SK-N-SH treated with all-trans-retinoic acid at 6 μM for 48 hours (cell line): ENCODE measurements around the gene CMBL.

Experiments
- ATAC-seq: fragments of 200-7000 bp; cut with Tn5 transposase; 3 replicates; pipeline ENCODE4 v1.9.1; 2020; ENCODE audit warnings: mild to moderate bottlenecking, moderate library complexity
- BACH2 ChIP-seq: fragments of 250-450 bp; sonication (Bioruptor Pico); IDR thresholded peaks from 2 replicates; pipeline ENCODE4 v1.9.0; 2021; ENCODE audit warnings: mild to moderate bottlenecking, borderline replicate concordance
- CSDC2 ChIP-seq: fragments of 250-450 bp; sonication (Bioruptor Pico); IDR thresholded peaks from 2 replicates; pipeline ENCODE4 v1.5.0; 2020; ENCODE audit warnings: mild to moderate bottlenecking, moderate library complexity
- ESRRG ChIP-seq: fragments of 250-450 bp; sonication (Bioruptor Pico); IDR thresholded peaks from 2 replicates; pipeline ENCODE4 v1.6.1; 2021; ENCODE audit warnings: mild to moderate bottlenecking
- GLIS3 ChIP-seq: fragments of 250-450 bp; sonication (Bioruptor Pico); IDR thresholded peaks from 2 replicates; pipeline ENCODE4 v1.5.0; 2020; ENCODE audit warnings: mild to moderate bottlenecking, moderate library complexity
- ISL1 ChIP-seq: fragments of 250-450 bp; sonication (Bioruptor Pico); IDR thresholded peaks from 2 replicates; pipeline ENCODE4 v2.1.2; 2022; ENCODE audit warnings: mild to moderate bottlenecking, moderate library complexity
- OSR1 ChIP-seq: fragments of 250-450 bp; sonication (Bioruptor Pico); IDR thresholded peaks from 2 replicates; pipeline ENCODE4 v1.8.0; 2022; ENCODE audit warnings: moderate library complexity, mild to moderate bottlenecking, inconsistent platforms
- POU6F1 ChIP-seq: fragments of 250-450 bp; sonication (Bioruptor Pico); IDR thresholded peaks from 2 replicates; pipeline ENCODE4 v1.8.0; 2021; ENCODE audit warnings: low read depth, mild to moderate bottlenecking, moderate library complexity, borderline replicate concordance
- PPARA ChIP-seq: fragments of 250-450 bp; sonication (Bioruptor Pico); IDR thresholded peaks from 2 replicates; pipeline ENCODE4 v1.5.0; 2020; ENCODE audit warnings: mild to moderate bottlenecking, borderline replicate concordance
- RARB ChIP-seq: fragments of 250-450 bp; sonication (Bioruptor Pico); IDR thresholded peaks from 2 replicates; pipeline ENCODE4 v1.8.0; 2021; ENCODE audit warnings: mild to moderate bottlenecking, moderate library complexity
- SNAI2 ChIP-seq: fragments of 250-450 bp; sonication (Bioruptor Pico); IDR thresholded peaks from 2 replicates; pipeline ENCODE4 v1.5.0; 2020; ENCODE audit warnings: mild to moderate bottlenecking, moderate library complexity
- TCF4 ChIP-seq: fragments of 250-450 bp; sonication (Bioruptor Pico); IDR thresholded peaks from 2 replicates; pipeline ENCODE4 v1.8.0; 2021; ENCODE audit warnings: mild to moderate bottlenecking, moderate library complexity, borderline replicate concordance
- TOX ChIP-seq: fragments of 250-450 bp; sonication (Bioruptor Pico); IDR thresholded peaks from 2 replicates; pipeline ENCODE4 v1.8.0; 2021; ENCODE audit warnings: mild to moderate bottlenecking, moderate library complexity, borderline replicate concordance
- TSHZ2 ChIP-seq: fragments of 250-450 bp; sonication (Bioruptor Pico); IDR thresholded peaks from 2 replicates; pipeline ENCODE4 v1.5.0; 2020; ENCODE audit warnings: mild to moderate bottlenecking, moderate library complexity
- ZC3H10 ChIP-seq: fragments of 250-450 bp; sonication (Bioruptor Pico); IDR thresholded peaks from 2 replicates; pipeline ENCODE4 v1.5.1; 2021; ENCODE audit warnings: mild to moderate bottlenecking, moderate library complexity
- ZFP3 ChIP-seq: fragments of 250-450 bp; sonication (Bioruptor Pico); IDR thresholded peaks from 2 replicates; pipeline ENCODE4 v1.5.0; 2020; ENCODE audit warnings: mild to moderate bottlenecking, moderate library complexity
- ZFP30 ChIP-seq: fragments of 450-650 bp; formaldehyde crosslinking; IDR thresholded peaks from 2 replicates; pipeline ENCODE4 v1.5.0; 2022; ENCODE audit warnings: mild to moderate bottlenecking, moderate library complexity
- ZNF565 ChIP-seq: fragments of 450-650 bp; formaldehyde crosslinking; conservative IDR thresholded peaks from 2 replicates; pipeline ENCODE4 v1.5.0; 2020; ENCODE audit warnings: low read depth, mild to moderate bottlenecking, moderate library complexity
- ZNF8 ChIP-seq: fragments of 450-650 bp; formaldehyde crosslinking; IDR thresholded peaks from 2 replicates; pipeline ENCODE4 v1.5.0; 2020; ENCODE audit warnings: mild to moderate bottlenecking, moderate library complexity
- TF ChIP-seq, protein P1 (sequence below): fragments of 250-450 bp; sonication (Bioruptor Pico); IDR thresholded peaks from 2 replicates; pipeline ENCODE4 v1.5.1; 2021; ENCODE audit warnings: mild to moderate bottlenecking, moderate library complexity
- TF ChIP-seq, protein P2 (sequence below): fragments of 250-450 bp; sonication (Bioruptor Pico); IDR thresholded peaks from 2 replicates; pipeline ENCODE4 v1.8.0; 2020; ENCODE audit warnings: mild to moderate bottlenecking, moderate library complexity, borderline replicate concordance
- TF ChIP-seq, protein P3 (sequence below): fragments of 250-450 bp; sonication (Bioruptor Pico); IDR thresholded peaks from 2 replicates; pipeline ENCODE4 v1.5.1; 2020; ENCODE audit warnings: low read depth, mild to moderate bottlenecking, moderate library complexity

The CMBL gene

DNA sequence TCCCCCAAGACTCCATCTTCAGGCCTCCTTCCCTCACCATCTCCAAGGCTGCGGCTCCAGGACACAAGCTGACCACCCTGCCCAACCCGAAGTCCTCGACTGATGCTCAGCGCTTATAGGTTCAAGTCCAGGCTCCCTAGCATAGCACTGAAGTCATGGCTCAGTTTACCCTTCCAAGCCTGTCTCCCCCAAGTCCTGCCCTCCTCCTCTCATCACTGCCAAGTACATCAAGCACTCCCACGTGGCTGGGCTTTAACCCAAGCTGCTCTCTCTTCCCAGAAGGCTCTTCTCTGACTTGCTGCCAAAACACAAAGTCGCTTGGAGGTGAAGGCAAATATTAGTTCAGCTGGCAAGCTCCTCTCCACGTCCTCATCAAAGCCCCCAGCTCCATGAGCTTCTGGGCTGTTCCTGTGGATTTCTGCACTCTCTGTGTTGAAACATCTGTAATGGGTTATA lies 23.7 kb upstream of the CMBL start:
- ATAC-seq, result no peak
- TF ChIP-seq OSR1 (no peak), RARB (no peak), GLIS3 (no peak), ZC3H10 (CRISPR knock-in tag) (no peak), TOX (CRISPR knock-in tag) (no peak), POU6F1 (CRISPR knock-in tag) (no peak), TSHZ2 (CRISPR knock-in tag) (no peak), ZNF8 (CRISPR knock-in tag) (no peak), ESRRG (CRISPR knock-in tag) (no peak), SNAI2 (no peak), BACH2 (CRISPR knock-in tag) (no peak), ISL1 (CRISPR knock-in tag) (no peak), ZFP3 (no peak), CSDC2 (no peak), TCF4 (CRISPR knock-in tag) (no peak), ZFP30 (no peak), ZNF565 (no peak)
- TF ChIP-seq, protein P1, sequence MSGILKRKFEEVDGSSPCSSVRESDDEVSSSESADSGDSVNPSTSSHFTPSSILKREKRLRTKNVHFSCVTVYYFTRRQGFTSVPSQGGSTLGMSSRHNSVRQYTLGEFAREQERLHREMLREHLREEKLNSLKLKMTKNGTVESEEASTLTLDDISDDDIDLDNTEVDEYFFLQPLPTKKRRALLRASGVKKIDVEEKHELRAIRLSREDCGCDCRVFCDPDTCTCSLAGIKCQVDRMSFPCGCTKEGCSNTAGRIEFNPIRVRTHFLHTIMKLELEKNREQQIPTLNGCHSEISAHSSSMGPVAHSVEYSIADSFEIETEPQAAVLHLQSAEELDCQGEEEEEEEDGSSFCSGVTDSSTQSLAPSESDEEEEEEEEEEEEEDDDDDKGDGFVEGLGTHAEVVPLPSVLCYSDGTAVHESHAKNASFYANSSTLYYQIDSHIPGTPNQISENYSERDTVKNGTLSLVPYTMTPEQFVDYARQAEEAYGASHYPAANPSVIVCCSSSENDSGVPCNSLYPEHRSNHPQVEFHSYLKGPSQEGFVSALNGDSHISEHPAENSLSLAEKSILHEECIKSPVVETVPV (CRISPR knock-in tag), result no peak
- TF ChIP-seq, protein P2, sequence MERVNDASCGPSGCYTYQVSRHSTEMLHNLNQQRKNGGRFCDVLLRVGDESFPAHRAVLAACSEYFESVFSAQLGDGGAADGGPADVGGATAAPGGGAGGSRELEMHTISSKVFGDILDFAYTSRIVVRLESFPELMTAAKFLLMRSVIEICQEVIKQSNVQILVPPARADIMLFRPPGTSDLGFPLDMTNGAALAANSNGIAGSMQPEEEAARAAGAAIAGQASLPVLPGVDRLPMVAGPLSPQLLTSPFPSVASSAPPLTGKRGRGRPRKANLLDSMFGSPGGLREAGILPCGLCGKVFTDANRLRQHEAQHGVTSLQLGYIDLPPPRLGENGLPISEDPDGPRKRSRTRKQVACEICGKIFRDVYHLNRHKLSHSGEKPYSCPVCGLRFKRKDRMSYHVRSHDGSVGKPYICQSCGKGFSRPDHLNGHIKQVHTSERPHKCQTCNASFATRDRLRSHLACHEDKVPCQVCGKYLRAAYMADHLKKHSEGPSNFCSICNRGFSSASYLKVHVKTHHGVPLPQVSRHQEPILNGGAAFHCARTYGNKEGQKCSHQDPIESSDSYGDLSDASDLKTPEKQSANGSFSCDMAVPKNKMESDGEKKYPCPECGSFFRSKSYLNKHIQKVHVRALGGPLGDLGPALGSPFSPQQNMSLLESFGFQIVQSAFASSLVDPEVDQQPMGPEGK (CRISPR knock-in tag), result no peak
- TF ChIP-seq, protein P3, sequence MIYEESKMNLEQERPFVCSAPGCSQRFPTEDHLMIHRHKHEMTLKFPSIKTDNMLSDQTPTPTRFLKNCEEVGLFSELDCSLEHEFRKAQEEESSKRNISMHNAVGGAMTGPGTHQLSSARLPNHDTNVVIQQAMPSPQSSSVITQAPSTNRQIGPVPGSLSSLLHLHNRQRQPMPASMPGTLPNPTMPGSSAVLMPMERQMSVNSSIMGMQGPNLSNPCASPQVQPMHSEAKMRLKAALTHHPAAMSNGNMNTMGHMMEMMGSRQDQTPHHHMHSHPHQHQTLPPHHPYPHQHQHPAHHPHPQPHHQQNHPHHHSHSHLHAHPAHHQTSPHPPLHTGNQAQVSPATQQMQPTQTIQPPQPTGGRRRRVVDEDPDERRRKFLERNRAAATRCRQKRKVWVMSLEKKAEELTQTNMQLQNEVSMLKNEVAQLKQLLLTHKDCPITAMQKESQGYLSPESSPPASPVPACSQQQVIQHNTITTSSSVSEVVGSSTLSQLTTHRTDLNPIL (CRISPR knock-in tag), result no peak

GRCh38 chr5:10330511-10331230 lies 23.0 kb upstream of the CMBL start:
- ATAC-seq, result no peak; the same call in 2 of the 3 replicates
- no peak for TF ChIP-seq ISL1 (CRISPR knock-in tag)
- TF ChIP-seq, protein P3 (CRISPR knock-in tag), result no peak
- no peak for TF ChIP-seq PPARA (CRISPR knock-in tag)
- TF ChIP-seq TOX (CRISPR knock-in tag), result no peak
